Caco-2 (cell line): Measurements from ENCODE around the gene NUTF2. TPM values are rescaled to one million over a fixed set of nuclear protein-coding genes. Genes with fewer than 3 reads are reported as not detected.

Source experiments
- BruUV-seq: library from RNA; stranded (reverse); fragments of 400-500 nt; replicated peaks from 2 replicates; lab custom pipeline; 2021; lab: Mats Ljungman, UMichigan
- CTCF ChIA-PET: fragments of 300-600 bp; sonication (Branson Sonifier 250); formaldehyde crosslinking; loops from one replicate; lab custom pipeline; 2022; ENCODE audit warnings: antibody characterized with exemption; lab: Charles Lee
- POLR2A ChIA-PET: fragments of 300-600 bp; sonication (Branson Sonifier 250); formaldehyde crosslinking; loops from one replicate; lab custom pipeline; 2022; ENCODE audit warnings: antibody characterized with exemption; lab: Charles Lee
- DNase-seq, 2 experiments: peaks; one replicate each; pipeline versions ENCODE4 v3.0.0 to v3.0.0-alpha.2; 2020 to 2022
- H3K27me3 ChIP-seq: replicated peaks from 2 replicates; pipeline ENCODE4 v1.6.0; 2011; ENCODE audit warnings: low read length; ENCODE audit not compliant: control insufficient read depth, insufficient read depth
- H3K36me3 ChIP-seq: 2 replicates; pipeline ENCODE4 v1.5.1; 2011; ENCODE audit warnings: low read length; ENCODE audit not compliant: control insufficient read depth, insufficient read depth
- H3K4me1 ChIP-seq: fragments of 250-450 bp; sonication (Bioruptor Pico); 2 replicates; pipeline ENCODE4 v1.5.1; 2020; ENCODE audit warnings: mild to moderate bottlenecking
- H3K4me3 ChIP-seq: 2 replicates; pipeline ENCODE4 v1.5.1; 2011; ENCODE audit warnings: low read depth, mild to moderate bottlenecking, control low read depth, low read length
- H3K9me3 ChIP-seq: fragments of 250-450 bp; sonication (Bioruptor Pico); 2 replicates; pipeline ENCODE4 v1.5.1; 2020; ENCODE audit warnings: mild to moderate bottlenecking, moderate library complexity
- H3K27ac Mint-ChIP-seq: one replicate; pipeline ENCODE4 v1.8.0; 2022; ENCODE audit warnings: mixed read lengths; ENCODE audit not compliant: unreplicated experiment
- H3K27me3 Mint-ChIP-seq: one replicate; pipeline ENCODE4 v1.8.0; 2022; ENCODE audit warnings: mixed read lengths; ENCODE audit not compliant: insufficient read depth, unreplicated experiment
- H3K36me3 Mint-ChIP-seq: one replicate; pipeline ENCODE4 v1.8.0; 2022; ENCODE audit warnings: mild to moderate bottlenecking, mixed read lengths; ENCODE audit not compliant: insufficient read depth, unreplicated experiment
- H3K4me1 Mint-ChIP-seq: one replicate; pipeline ENCODE4 v1.8.0; 2022; ENCODE audit warnings: low read depth, mixed read lengths; ENCODE audit not compliant: unreplicated experiment
- H3K4me3 Mint-ChIP-seq: one replicate; pipeline ENCODE4 v1.8.0; 2022; ENCODE audit warnings: mild to moderate bottlenecking, moderate library complexity, mixed read lengths; ENCODE audit not compliant: unreplicated experiment
- H3K9me3 Mint-ChIP-seq: one replicate; pipeline ENCODE4 v1.8.0; 2022; ENCODE audit warnings: mixed read lengths; ENCODE audit not compliant: unreplicated experiment
- CTCF ChIP-seq, 2 experiments: fragments of 200-600 bp in 1 of 2; IDR thresholded peaks; 1 replicate in 1 of 2; 2 replicates in 1 of 2; pipeline versions ENCODE4 v1.5.1 to v1.8.0; 2011 to 2022; ENCODE audit warnings: antibody characterized with exemption in 1 of 2, control low read depth in 1 of 2, inconsistent platforms in 1 of 2, low read depth in 1 of 2, low read length in 1 of 2, mild to moderate bottlenecking in 1 of 2, moderate library complexity in 1 of 2; ENCODE audit not compliant: insufficient read depth in 1 of 2, severe bottlenecking in 1 of 2, unreplicated experiment in 1 of 2
- intact Hi-C: fragments of 100-400 bp; cut with micrococcal nuclease; formaldehyde crosslinking; loops from one replicate; pipeline ENCODE4 v1.10.0; 2022; ENCODE audit not compliant: unreplicated experiment
- total RNA-seq: library from RNA; stranded (reverse); gene quantifications from 2 replicates; pipeline ENCODE4 v1.2.3, GENCODE V29; 2022

NUTF2 gene
- total RNA-seq, 1 experiment from 2014 or later, result 239 TPM

GRCh38 chr16:67892899-67893742 lies 46.4 kb downstream of the NUTF2 start, which contains the start of gene PSKH1:
Gene PSKH1 (plus strand): TSS chr16:67893254. CDS start chr16:67908750, 15,496 bp downstream.
- intact Hi-C loops, result loop anchor here (1.0 to 2.0 kb wide), 2 partner anchors 42 to 47 kb away; partner anchors contain the start of gene NUTF2
- Mint-ChIP-seq H3K4me1 (peaks cover 14% of the 10 kb centered on the region), H3K4me3 (peak within 1 kb of the TSS; percentile 89), H3K36me3 (peaks cover 17% of the 10 kb centered on the region), H3K9me3 (no peaks in the 10 kb centered on the region), H3K27ac (peak within 1 kb of the TSS; percentile 97), H3K27me3 (no peaks in the 10 kb centered on the region)
- H3K4me3 ChIP-seq, result peak within 1 kb of the TSS; percentile 99
- TF ChIP-seq CTCF (IDR thresholded peaks at IDR 0.05; ENCODE audit: insufficient read depth in 1 of 2, low read depth in 1 of 2, low read length in 1 of 2, severe bottlenecking in 1 of 2, unreplicated experiment in 1 of 2), result no peak
- H3K9me3 ChIP-seq, result no peaks in the 10 kb centered on the region
- no peaks in the 10 kb centered on the region for H3K27me3 ChIP-seq
- ChIA-PET CTCF (interaction anchor here (0.7 to 1.3 kb wide), 5 partner anchors 9 to 233 kb away, joined by 3 to 6 read pairs (median 4); partner anchors contain the start of gene ACD), POLR2A (interaction anchor here (0.6 to 1.4 kb wide), 4 partner anchors 28 to 326 kb away, joined by 4 to 5 read pairs (median 4); partner anchors contain the start of genes RANBP10 and TSNAXIP1)
- no TSS peak for BruUV-seq
- H3K4me1 ChIP-seq, result peaks cover 17% of the 10 kb centered on the region; the same call in 1 of the 2 replicates
- DNase-seq, result peak; percentile 98
- H3K36me3 ChIP-seq, result no peaks in the 10 kb centered on the region

- H3K4me1 Mint-ChIP-seq, result peaks cover 14% of the 10 kb centered on the region
- no peaks in the 10 kb centered on the region for H3K9me3 Mint-ChIP-seq
- Histone ChIP-seq H3K9me3 (no peaks in the 10 kb centered on the region), H3K27me3 (no peaks in the 10 kb centered on the region), H3K36me3 (no peaks in the 10 kb centered on the region), H3K4me3 (peak overlapping the region; percentile 99), H3K4me1 (peaks cover 17% of the 10 kb centered on the region; the same call in 1 of the 2 replicates)
- no peak for TF ChIP-seq CTCF (IDR thresholded peaks at IDR 0.05; ENCODE audit: insufficient read depth in 1 of 2, low read depth in 1 of 2, low read length in 1 of 2, severe bottlenecking in 1 of 2, unreplicated experiment in 1 of 2)
- intact Hi-C loops, result loop anchor here (1.0 to 2.0 kb wide), 2 partner anchors 41 to 48 kb away; partner anchors contain the start of gene NUTF2
- peak overlapping the region; percentile 97 for H3K27ac Mint-ChIP-seq
- H3K4me3 Mint-ChIP-seq, result peak overlapping the region; percentile 89
- no peaks in the 10 kb centered on the region for H3K27me3 Mint-ChIP-seq
- CTCF ChIA-PET, result interaction anchor here (0.8 to 1.3 kb wide), 3 partner anchors 10 to 147 kb away, joined by 3 to 4 read pairs (median 3); no protein-coding TSS in a partner anchor
- H3K36me3 Mint-ChIP-seq, result peaks cover 17% of the 10 kb centered on the region
- POLR2A ChIA-PET, result interaction anchor here (1.4 kb wide), 1 partner anchor 42 kb away, joined by 4 read pairs; no protein-coding TSS in a partner anchor
- no peak for DNase-seq
- TSS peak; percentile 37 for BruUV-seq
These were observed 47.1 kb downstream of the NUTF2 start for GRCh38 chr16:67893743-67894399.

GRCh38 chr16:67897231-67897630 lies 50.5 kb downstream of the NUTF2 start:
- Mint-ChIP-seq H3K4me3 (no peak overlapping the region), H3K9me3 (no peaks in the 10 kb centered on the region), H3K27me3 (no peaks in the 10 kb centered on the region), H3K4me1 (peaks cover 14% of the 10 kb centered on the region), H3K27ac (no peak overlapping the region), H3K36me3 (peaks cover 13% of the 10 kb centered on the region)
- ChIA-PET CTCF (interaction anchor here (0.9 kb wide), 1 partner anchor 14 kb away, joined by 3 read pairs; no protein-coding TSS in a partner anchor), POLR2A (interaction anchor here (0.6 to 1.0 kb wide), 2 partner anchors 38 to 480 kb away, joined by 3 to 4 read pairs; no protein-coding TSS in a partner anchor)
- H3K4me1 ChIP-seq, result peaks cover 22% of the 10 kb centered on the region
- DNase-seq, result no peak
- no peak for TF ChIP-seq CTCF (IDR thresholded peaks at IDR 0.05; ENCODE audit: insufficient read depth in 1 of 2, low read depth in 1 of 2, low read length in 1 of 2, severe bottlenecking in 1 of 2, unreplicated experiment in 1 of 2)
- no peaks in the 10 kb centered on the region for H3K36me3 ChIP-seq
- BruUV-seq, result no TSS peak
- H3K27me3 ChIP-seq, result no peaks in the 10 kb centered on the region
- H3K9me3 ChIP-seq, result no peaks in the 10 kb centered on the region
- intact Hi-C loops, result no loop called here
- no peak overlapping the region for H3K4me3 ChIP-seq
